GM21367 (cell line): ENCODE data around the gene SSR1.
"Not testable (repeated sequence)": the region's sequence is repeated elsewhere in the genome, so short reads cannot be mapped to it uniquely, and the experiment has no call there.

ENCODE experiments used
- ATAC-seq: cut with Tn5 transposase; IDR thresholded peaks from one replicate; pipeline ENCODE4 v1.9.1; 2021; ENCODE audit not compliant: unreplicated experiment

The SSR1 gene

DNA sequence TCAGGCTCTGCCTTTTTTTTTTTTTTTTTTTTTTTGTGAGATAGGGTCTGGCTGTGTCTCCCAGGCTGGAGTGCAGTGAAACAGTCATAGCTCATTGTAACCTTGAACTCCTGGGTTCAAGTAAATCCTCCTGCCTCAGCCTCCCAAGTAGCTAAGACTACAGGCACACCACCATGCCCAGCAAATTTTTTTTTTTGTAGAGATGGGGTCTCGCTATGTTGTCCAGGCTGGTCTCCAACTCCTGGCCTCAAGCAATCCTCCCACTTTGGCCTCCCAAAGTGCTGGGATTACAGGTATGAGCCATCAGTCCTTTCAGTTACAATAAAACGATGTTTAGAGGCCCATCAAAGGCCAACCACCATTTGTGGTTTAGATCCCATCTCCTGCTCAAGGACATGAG is 6.4 kb upstream of the SSR1 start:
- not testable (repeated sequence) for ATAC-seq

DNA sequence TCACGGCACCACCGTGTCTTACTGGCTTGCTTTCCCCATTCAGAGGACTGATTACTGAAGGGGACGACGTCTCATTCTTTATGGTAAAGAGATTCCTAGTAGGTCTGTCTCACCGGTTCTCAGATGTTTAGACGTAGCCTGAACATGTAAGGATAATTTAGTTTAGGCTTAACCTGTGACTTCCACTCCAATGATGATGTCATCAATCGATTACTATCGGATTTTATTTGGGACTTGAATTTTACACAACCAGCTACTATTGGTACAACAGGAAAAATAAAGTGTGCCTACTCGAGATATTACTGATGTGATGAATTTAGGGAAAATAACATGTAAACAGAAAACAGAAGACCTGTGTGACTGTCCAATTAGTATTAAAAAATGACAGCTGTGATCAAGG is 4.5 kb upstream of the SSR1 start:
- ATAC-seq, result no peak

DNA sequence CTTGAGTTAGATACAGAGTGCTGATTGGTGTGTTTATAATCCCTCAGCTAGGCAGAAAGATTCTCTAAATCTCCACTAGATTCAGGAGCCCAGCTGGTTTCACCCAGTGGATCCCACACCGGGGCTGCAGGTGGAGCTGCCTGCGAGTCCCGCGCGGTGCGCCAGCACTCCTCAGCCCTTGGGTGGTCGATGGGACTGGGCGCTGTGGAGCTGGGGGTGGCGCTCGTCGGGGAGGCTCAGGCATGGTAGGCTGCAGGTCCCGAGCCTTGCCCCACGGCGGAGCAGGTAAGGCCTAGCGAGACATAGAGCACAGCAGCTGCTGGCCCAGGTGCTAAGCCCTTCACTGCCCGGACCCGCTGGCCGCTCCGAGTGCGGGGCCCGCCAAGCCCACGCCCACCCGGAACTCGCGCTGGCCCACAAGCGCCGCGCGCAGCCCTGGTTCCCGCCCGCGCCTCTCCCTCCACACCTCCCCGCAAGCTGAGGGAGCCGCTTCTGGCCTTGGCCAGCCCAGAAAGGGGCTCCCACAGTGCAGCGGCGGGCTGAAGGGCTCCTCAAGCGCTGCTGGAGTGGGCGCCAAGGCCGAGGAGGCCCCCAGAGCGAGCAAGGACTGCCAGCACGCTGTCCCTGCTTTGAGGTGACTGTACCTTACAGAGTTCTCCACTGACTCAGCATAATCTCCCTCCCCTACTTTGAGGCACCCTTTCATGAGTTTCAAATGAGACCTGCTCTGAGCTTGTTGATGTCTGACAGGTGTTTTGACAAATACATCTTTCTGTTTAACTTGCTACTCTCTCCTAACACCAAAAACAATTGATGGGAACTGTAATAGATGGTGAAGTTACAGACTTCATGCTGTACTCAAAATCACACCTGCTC is 3.9 kb upstream of the SSR1 start:
- no peak for ATAC-seq

DNA sequence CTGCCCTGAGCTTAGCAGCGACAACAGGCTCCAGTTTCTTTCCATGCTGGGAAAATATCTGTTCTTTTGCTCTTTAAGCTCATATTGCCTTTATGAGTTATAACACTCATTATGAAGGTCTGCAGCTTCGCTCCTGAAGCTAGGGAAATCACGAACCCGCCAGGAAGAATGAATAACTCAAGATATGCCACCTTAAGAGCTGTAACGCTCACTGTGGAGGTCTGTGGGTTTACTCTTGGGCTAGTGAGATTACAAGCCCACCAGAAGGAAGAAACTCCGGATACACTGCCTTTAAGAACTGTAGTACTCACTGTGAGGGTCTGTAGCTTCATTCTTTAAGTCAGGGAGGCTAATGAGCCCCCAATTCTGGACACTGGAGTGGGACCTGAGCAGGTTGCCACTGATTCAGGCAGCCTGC is 3.0 kb upstream of the SSR1 start:
- ATAC-seq, result no peak

DNA sequence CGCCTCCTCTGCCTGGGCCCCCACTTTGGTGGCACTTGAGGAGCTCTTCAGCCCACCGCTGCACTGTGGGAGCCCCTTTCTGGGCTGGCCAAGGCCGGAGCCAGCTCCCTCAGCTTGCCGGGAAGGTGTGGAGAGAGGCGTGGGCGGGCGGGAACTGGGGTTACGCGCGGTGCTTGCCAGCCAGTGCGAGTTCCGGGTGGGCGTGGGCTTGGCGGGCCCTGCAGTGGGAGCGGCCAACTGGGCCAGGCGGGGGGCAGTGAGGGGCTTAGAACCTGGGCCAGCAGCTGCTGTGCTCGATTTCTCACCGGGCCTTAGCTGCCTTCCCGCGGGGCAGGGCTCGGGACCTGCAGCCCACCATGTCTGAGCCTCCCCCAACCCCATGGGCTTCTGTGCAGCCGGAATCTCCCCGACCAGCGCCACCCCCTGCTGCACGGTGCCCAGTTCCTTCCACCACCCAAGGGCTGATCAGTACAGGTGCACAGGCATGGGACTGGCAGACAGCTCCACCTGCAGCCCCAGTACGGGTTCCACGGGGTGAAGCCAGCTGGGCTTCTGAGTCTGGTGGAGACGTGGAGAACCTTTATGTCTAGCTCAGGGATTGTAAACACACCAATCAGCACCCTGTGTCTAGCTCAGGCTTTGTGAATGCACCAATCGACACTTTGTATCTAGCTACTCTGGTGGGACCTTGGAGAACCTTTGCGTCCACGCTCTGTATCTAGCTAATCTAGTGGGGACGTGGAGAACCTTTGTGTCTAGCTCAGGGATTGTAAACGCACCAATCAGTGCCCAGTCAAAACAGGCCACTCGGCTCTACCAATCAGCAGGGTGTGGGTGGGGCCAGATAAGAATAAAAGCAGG is 2.3 kb upstream of the SSR1 start:
- ATAC-seq, result not testable (repeated sequence)

DNA sequence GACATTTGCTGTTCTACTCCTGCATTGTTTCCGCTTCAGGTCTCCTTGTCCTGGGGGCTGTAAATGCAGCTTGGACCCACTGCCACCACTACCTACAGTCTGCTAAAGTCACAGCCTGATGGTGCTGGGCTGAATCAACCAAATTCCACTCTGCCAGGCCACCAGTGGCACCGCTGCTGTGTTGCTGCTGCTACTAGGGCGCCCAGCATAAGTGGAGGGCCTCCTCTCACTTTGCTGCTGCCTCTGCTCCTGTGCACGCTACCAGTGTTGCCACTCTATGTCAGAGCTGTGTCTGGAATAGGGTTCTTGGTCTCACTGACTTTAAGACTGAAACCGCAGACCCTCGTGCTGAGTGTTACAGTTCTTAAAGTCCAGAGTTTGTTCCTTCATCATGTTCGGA is 1.4 kb upstream of the SSR1 start:
- no peak for ATAC-seq

DNA sequence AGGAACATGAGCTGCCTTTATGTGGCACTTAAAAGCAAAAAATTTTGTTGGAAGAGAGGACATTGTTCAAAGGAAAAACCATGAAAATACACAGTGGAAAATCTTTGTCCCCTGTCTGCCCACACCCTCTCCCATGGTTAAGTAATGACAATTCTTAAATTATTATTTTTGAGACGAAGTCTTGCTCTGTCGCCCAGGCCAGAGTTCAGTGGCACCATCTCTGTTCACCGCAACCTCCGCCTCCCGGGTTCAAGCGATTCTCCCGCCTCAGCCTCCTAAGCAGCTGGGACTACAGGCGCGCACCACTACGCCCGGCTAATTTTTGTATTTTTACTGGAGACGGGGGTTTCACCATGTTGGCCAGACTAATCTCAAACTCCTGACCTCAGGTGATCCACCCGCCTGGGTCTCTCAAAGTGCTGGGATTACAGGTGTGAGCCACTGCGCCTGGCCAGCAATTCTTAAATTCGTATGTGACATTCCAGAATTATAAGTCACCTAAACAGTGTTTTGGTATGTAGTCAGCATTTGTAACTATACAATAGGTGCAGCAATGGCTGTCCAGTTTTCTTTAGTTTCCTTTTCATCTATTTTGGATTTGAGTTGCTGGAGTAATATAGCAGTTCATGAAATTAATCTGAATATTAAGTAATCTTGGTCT is 636 bp upstream of the SSR1 start:
- no peak for ATAC-seq

DNA sequence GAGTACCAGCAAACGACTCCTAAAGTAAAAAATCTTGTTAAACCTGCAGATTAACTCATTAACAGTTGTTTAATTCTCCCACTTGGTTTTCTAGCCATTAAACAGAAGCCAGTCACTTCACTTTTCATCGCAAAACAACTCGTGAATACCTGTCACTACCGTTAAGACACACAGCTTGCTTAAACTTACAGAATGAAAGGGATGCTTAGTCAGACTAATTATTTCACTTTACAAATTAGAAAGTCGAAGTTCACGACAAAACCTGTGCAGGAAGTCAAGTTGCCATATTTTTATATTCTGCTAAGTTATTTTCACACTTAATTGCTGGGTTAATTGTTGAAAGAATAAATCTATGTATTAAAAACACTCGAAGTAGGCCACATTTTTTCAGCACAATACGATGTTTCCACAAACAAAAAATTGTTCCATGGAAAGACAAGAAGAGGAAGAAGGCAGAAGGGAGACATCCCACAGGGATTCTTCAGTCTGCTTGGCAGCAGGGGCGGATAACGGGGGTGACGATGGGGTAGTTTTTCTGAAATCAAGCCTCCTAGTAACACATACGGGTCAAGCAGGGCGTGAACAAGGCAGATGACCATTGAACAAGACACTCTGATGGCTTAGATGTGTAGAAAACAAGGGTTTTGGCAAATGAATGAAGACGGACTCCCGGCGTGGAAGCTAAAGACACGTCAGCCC is 933 bp downstream of the SSR1 start:
- ATAC-seq, result no peak

DNA sequence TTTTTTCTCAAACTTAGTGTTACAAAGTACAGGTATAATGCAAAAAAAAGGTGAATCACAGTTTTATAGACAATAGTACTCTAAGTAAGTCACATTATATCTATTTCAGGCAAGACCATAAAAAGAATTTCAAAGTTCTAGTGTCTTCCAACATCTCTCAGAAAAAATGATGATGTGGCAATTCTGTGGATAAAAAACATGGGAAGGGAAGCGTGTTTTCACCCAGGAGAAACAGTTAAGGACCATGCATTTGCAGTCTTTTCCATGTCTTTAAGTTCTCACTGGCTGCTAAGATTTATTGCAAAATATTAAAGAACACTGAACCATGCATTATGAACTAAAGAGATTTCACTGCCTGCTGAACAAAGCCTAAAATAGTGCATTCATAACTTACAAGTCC is 1.8 kb downstream of the SSR1 start:
- ATAC-seq, result no peak

DNA sequence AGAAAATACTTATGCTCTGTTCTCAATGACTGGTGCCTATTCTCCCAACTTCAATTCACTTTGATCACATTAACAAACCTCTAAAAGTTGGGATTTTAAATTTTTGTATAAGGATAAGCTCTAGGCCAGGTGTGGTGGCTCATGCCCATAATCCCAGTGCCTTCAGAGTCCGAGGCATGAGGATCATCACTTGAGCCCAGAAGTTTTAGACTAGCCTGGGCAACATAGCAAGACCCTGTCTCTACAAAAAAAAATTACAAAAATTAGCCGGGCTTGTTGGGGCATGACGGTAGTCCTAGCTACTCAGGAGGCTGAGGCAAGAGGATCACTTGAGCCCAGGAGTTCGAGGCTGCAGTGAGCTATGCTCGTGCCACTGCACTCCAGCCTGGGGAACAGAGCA is 3.9 kb downstream of the SSR1 start:
- ATAC-seq, result no peak

DNA sequence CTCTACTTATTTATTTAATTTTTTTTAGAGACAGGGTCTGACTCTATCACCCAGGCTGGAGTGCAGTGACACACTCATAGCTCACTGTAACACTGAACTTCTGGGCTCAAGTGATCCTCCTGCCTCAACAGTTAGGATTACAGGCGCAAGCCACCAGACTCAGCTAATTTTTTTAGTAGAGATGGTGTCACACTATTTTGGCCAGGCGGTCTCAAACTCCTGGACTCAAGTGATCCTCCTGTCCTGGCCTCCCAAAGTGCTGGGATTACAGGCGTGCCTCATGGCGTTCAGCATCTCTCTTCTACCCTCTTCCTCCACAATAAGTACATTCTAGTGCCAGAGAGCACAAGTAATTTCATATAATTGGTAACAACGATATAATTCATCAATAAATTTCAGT is 5.5 kb downstream of the SSR1 start:
- ATAC-seq, result no peak

DNA sequence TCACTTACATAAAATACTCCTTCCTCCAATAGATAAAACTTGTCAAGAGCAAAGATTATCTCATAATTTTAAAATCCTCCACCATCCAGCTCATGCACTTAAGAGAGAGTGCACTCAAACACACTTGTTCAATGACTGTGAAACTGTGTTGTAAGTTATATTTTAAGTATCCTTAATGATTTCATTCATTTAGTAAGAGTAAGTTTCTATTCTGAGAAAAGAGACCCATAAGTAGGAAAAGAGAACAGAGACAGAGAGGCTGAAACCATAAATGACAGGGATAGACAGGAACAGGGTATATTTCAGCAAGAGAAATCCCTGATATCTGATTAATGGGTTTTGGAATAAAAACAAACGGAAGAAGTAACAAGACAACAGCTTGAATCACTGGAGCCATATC is 8.2 kb downstream of the SSR1 start:
- ATAC-seq, result no peak

DNA sequence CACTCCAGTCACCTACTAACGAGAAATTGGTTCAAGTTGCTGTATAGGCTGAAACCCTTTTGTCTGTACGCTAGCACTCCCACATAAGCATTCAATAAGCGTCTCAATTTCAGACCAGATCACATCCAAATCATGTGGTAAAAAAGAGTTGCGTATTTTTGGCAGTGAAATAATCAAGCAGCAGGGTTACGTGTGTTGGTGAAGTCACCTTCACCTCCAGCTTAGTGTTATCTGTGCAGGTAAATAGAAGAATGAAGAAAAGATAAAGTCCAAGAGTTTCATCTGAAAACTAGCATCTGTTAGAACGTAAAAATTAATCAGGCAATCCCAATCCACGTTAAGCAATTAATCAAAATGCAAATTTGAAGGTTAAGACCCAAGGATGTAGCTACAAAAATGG is 11.3 kb downstream of the SSR1 start:
- ATAC-seq, result no peak

DNA sequence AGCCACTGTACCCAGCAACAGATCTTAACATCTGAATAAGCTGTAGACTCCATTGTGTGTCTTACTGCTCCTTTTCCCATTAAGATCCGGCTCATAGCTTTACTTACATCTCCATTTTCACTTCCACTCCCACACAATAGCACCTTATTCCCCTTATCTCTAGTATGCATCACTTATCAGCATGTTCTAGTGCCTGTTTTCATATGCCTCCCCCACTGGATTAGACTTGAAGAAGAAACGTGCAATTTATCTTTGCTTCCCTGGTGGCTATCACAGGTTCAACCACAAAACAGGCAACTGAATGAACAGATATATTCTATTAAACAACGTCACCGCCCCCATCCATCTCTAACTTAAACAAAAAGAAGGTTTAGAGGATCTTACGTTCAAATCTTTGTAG is 12.1 kb downstream of the SSR1 start:
- no peak for ATAC-seq

DNA sequence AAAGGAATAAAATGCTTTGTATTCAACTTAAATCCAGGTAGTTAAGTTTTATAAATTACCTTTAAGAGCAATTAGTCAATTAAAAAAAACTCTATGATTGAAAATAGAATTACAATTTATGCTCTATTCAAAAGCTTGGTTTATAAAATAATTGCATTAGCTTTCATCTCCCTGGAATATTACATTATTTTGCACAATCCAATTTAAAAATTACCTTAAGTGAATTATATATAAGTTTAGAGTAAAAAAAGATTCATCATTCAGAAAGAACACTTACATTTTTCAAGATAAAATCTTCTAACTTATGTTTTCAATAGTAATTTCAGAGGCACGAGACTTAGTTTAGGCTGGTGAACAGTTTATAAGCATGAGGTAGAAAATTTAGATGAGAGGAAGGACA is 14.9 kb downstream of the SSR1 start:
- ATAC-seq, result no peak

DNA sequence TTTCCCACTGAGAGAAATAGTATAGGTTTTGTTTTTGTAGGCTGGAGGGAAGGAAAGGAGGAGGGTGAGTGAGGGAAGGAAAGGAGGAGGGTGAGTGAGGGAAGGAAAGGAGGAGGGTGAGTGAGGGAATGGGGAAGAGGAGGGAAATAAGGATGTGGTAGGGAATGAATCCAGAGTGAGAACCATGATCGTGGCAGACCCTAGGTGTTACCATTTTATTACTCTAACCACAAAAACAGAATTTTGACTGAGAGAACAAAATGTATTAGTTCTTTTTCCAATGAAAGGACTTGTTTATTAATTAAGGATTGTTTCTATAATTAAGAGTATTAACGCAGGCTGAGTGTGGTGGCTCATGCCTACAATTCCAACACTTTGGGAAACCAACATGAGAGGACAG is 16.4 kb downstream of the SSR1 start:
- ATAC-seq, result no peak

DNA sequence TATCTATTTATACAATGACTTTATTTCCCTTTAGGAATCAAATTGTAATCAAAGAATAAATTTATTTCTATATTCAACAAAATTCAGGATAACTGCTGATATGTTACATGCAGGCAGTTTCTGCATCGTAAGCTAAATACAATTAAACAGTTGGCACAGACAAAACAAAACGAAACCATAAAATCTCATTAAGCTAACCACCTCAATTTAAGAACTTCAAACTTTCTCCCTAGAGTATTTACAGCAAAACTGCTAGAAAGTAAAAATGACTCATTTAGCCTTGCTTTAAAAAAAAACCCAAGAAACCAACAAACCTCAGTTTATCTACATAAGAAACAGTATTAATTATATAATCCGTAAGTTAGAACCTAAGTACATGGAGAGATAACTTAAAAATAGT is 17.1 kb downstream of the SSR1 start:
- no peak for ATAC-seq

DNA sequence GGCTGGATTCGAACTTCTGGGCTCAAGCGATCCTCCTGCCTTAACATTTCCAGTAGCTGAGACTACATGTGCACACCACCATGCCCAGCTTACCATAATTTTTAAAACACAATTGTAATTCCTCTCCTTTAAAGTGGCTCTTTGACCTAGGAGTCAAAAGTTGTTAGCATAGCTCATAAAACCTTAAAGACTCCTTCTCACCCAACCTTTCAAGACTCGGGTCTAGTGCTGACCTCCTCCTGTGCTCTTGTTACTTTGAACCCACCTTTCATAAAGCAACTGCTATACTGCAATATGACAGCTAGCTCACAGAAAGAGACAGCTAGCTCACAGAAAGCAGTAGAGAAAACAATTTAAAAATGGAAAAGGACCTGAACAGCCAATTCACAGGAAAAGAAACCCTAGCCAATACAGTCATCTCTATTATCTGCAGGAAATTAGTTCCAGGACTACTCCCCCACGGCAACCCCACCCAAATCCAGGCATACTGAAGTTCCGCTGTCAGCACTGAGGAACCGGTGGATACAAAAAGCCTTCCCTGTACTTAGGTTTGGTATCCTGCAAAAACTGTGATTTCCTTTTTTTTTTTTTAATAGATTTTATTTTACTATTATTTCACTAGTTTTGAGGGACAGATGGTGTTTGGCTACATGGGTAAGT is 20.3 kb downstream of the SSR1 start:
- ATAC-seq, result no peak

DNA sequence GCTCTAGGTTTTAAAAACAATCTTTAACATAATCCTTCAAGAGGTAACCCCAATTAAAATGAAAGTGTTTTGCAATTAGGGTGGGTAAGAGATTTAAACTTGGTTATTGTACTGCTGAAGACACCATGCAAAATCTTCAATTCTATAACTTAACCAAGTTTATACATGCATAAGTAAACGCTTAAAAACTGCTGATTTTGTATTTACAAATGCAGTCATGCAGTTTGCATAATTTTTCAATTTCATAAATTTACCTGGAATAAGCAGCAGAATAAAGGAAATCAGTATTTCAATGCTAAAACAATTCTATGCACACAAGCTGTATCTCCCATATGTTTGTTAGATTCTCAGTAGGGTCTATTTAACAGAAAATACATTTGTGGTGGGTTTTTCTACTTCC is 22.9 kb downstream of the SSR1 start:
- no peak for ATAC-seq

DNA sequence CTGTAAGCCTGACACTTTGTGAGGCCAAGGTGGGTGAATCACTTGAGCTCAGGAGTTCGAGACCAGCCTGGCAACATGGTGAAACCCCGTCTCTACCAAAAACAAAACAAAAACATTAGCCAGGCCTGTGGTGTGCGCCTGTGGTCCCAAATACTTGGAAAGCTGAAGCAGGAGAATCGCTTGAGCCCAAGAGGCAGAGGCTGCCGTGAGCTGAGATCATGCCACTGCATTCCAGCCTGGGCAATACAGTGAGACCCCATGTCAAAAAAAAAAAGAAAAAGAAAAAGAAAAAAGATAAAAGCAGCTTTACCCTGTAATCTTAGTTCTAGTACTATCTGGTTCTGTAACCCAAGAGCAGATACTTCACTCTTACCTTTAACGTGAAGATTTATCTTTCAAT is 27.6 kb downstream of the SSR1 start:
- no peak for ATAC-seq

DNA sequence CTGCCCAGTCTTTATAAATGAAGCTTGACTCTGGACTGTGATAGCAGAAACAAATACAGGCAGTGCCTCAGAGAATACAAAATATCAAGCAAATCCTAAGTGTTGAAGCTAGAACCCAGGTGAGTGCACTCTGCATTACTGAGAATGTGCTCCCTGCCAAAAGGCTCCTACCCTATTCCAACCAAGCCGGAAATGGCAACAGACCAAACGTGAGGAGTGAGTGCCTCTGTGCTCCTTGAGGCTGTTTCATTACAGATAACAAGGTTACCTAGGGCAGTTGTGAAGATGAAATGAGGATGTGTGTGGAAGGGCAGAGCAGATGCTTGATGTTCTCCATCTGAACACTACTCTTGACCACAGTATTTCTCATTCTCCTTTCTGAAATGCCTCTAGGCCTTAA is 29.3 kb downstream of the SSR1 start:
- no peak for ATAC-seq
